Endothelial cell of umbilical vein (primary cell): Measurements from ENCODE around the gene GSTO2. TPM values are rescaled to one million over a fixed set of nuclear protein-coding genes. Genes with fewer than 3 reads are reported as not detected.

Experiments
- BruUV-seq: library from RNA; stranded (reverse); fragments of 400-500 nt; replicated peaks from 2 replicates; lab custom pipeline; 2021; lab: Mats Ljungman, UMichigan
- CTCF ChIA-PET: fragments of 300-600, 350-600 bp; sonication (Branson Sonifier 250); formaldehyde crosslinking; loops from one replicate; lab custom pipeline; 2021; ENCODE audit warnings: antibody characterized with exemption, inconsistent platforms; lab: Charles Lee
- POLR2A ChIA-PET: fragments of 300-600, 350-600 bp; sonication (Branson Sonifier 250); formaldehyde crosslinking; loops from one replicate; lab custom pipeline; 2021; ENCODE audit warnings: antibody characterized with exemption, inconsistent platforms; lab: Charles Lee
- DNase-seq: peaks from one replicate; pipeline ENCODE4 v3.0.0-alpha.2; 2011; ENCODE audit warnings: low read depth, low spot score
- FAIRE-seq: peaks from 2 replicates; lab custom pipeline; 2011; peaks lifted over from hg19 to GRCh38; lab: Jason Lieb, UNC
- H2AFZ ChIP-seq: 2 replicates; pipeline ENCODE4 v1.6.0; 2012; ENCODE audit warnings: low read depth, low read length, control low read depth, inconsistent platforms
- H3K27ac ChIP-seq: 2 replicates; pipeline ENCODE4 v1.5.1; 2011; ENCODE audit warnings: low read depth, mild to moderate bottlenecking, control low read depth, low read length, moderate library complexity; ENCODE audit not compliant: insufficient read depth
- H3K27me3 ChIP-seq, 2 experiments: 2 replicates each; pipeline versions ENCODE4 v1.6.0 to v1.6.1; 2011; ENCODE audit warnings: low read length in 2 of 2, mixed read lengths in 1 of 2; ENCODE audit not compliant: control insufficient read depth in 2 of 2, insufficient read depth in 2 of 2
- H3K36me3 ChIP-seq, 2 experiments: 2 replicates in 1 of 2; 3 replicates in 1 of 2; pipeline ENCODE4 v1.5.1; 2011; ENCODE audit warnings: low read length in 2 of 2, mild to moderate bottlenecking in 1 of 2, moderate library complexity in 1 of 2; ENCODE audit not compliant: control insufficient read depth in 2 of 2, insufficient read depth in 2 of 2; ENCODE audit errors: extremely low read depth in 1 of 2
- H3K4me1 ChIP-seq: 3 replicates; pipeline ENCODE4 v1.5.1; 2011; ENCODE audit warnings: mild to moderate bottlenecking, low read length; ENCODE audit not compliant: control insufficient read depth, insufficient read depth; ENCODE audit errors: extremely low read depth
- H3K4me2 ChIP-seq: 2 replicates; pipeline ENCODE4 v1.6.1; 2011; ENCODE audit warnings: low read length, control low read depth, mixed read lengths; ENCODE audit not compliant: insufficient read depth
- H3K4me3 ChIP-seq, 3 experiments: fragments of 200-600 bp in 1 of 3; sonication (generic), shearing (Covaris generic) in 1 of 3; replicated peaks in 1 of 3; 2 replicates each; pipeline ENCODE4 v1.5.1; 2011 to 2016; ENCODE audit warnings: control low read depth in 3 of 3, low read length in 3 of 3, mild to moderate bottlenecking in 2 of 3, inconsistent platforms in 1 of 3, low read depth in 1 of 3, moderate library complexity in 1 of 3; ENCODE audit not compliant: insufficient read depth in 1 of 3
- H3K79me2 ChIP-seq: 2 replicates; pipeline ENCODE4 v1.6.0; 2012; ENCODE audit warnings: low read length, inconsistent platforms; ENCODE audit not compliant: control insufficient read depth, insufficient read depth
- H3K9ac ChIP-seq: replicated peaks from 2 replicates; pipeline ENCODE3; 2011; ENCODE audit warnings: low read length, control low read depth; ENCODE audit not compliant: insufficient read depth; ENCODE audit errors: extremely low read depth
- H3K9me1 ChIP-seq: replicated peaks from 3 replicates; pipeline ENCODE4 v1.6.0; 2011; ENCODE audit warnings: mild to moderate bottlenecking, low read length; ENCODE audit not compliant: control insufficient read depth, insufficient read depth; ENCODE audit errors: extremely low read depth
- H3K9me3 ChIP-seq: replicated peaks from 2 replicates; pipeline ENCODE4 v1.5.1; 2012; ENCODE audit warnings: low read length, inconsistent platforms; ENCODE audit not compliant: control insufficient read depth, insufficient read depth
- H4K20me1 ChIP-seq: replicated peaks from 2 replicates; pipeline ENCODE3; 2011; ENCODE audit warnings: mild to moderate bottlenecking, low read length; ENCODE audit not compliant: control insufficient read depth, insufficient read depth; ENCODE audit errors: extremely low read depth
- JUN ChIP-seq: IDR thresholded peaks from 2 replicates; pipeline ENCODE4 v1.6.1; 2011; ENCODE audit warnings: borderline replicate concordance, low read depth; ENCODE audit not compliant: insufficient read length, insufficient read depth
- dilution Hi-C: fragments of 300-500 bp; cut with MboI; formaldehyde crosslinking; loops from one replicate; pipeline ENCODE4 v1.15.0; 2019; ENCODE audit warnings: low sequenced_read_pairs; ENCODE audit not compliant: extremely low pct_ligation_motif_present
- intact Hi-C: fragments of 100-400 bp; cut with micrococcal nuclease; formaldehyde crosslinking; loops from one replicate; pipeline ENCODE4 v1.10.0; 2022
- polyA plus RNA-seq, 4 experiments: library from polyadenylated mRNA; depleted of rRNA in 3 of 4; stranded (reverse) in 3 of 4; unstranded in 1 of 4; fragments of >200 nt; gene quantifications; 2 replicates each; pipeline versions ENCODE4 v1.2.1 to v1.2.3, GENCODE V29; 2011 to 2012; ENCODE audit warnings: missing spikeins in 1 of 4
- total RNA-seq: library from RNA; stranded (reverse); gene quantifications from 2 replicates; pipeline ENCODE4 v1.2.3, GENCODE V29; 2021
- TF ChIP-seq, protein P1 (sequence below), 2 donors: IDR thresholded peaks; 1 replicate in 1 of 2; 2 replicates in 1 of 2; pipeline ENCODE4 v1.5.1; 2011; ENCODE audit warnings: low read length in 2 of 2, mild to moderate bottlenecking in 2 of 2, moderate library complexity in 2 of 2, control low read depth in 1 of 2, inconsistent platforms in 1 of 2, low read depth in 1 of 2; ENCODE audit not compliant: insufficient read depth in 1 of 2; ENCODE audit errors: extremely low read depth in 1 of 2

The GSTO2 gene
- total and polyA plus RNA-seq, 2 donors (not counting 3 experiments of a cell fraction or from before 2014, with no cell fraction given), result 0.84 to 1.4 TPM

GRCh38 chr10:104297697-104298660, 29.0 kb downstream of the GSTO2 start:
- Histone ChIP-seq H3K79me2 (no peaks in the 10 kb centered on the region), H3K4me3 (no peak overlapping the region), H3K9me1 (no peaks in the 10 kb centered on the region), H2AFZ (no peak overlapping the region), H3K4me2 (no peak overlapping the region), H3K9me3 (no peaks in the 10 kb centered on the region), H3K36me3 (no peaks in the 10 kb centered on the region), H4K20me1 (no peaks in the 10 kb centered on the region), H3K9ac (no peak overlapping the region), H3K27ac (no peak overlapping the region), H3K4me1 (peaks cover 40% of the 10 kb centered on the region), H3K27me3 (no peaks in the 10 kb centered on the region)
- BruUV-seq, result no TSS peak
- ChIA-PET CTCF (interaction anchor here (1.1 to 8.8 kb wide), 10 partner anchors 7 to 410 kb away, joined by 3 to 136 read pairs (median 11); partner anchors contain the start of genes CFAP58 and ITPRIP), POLR2A (no interaction called here)
- dilution Hi-C loops, result no loop called here
- DNase-seq, result no peak
- FAIRE-seq, result no peak
- intact Hi-C loops, result no loop called here
- TF ChIP-seq JUN, result no peak
- TF ChIP-seq, protein P1, sequence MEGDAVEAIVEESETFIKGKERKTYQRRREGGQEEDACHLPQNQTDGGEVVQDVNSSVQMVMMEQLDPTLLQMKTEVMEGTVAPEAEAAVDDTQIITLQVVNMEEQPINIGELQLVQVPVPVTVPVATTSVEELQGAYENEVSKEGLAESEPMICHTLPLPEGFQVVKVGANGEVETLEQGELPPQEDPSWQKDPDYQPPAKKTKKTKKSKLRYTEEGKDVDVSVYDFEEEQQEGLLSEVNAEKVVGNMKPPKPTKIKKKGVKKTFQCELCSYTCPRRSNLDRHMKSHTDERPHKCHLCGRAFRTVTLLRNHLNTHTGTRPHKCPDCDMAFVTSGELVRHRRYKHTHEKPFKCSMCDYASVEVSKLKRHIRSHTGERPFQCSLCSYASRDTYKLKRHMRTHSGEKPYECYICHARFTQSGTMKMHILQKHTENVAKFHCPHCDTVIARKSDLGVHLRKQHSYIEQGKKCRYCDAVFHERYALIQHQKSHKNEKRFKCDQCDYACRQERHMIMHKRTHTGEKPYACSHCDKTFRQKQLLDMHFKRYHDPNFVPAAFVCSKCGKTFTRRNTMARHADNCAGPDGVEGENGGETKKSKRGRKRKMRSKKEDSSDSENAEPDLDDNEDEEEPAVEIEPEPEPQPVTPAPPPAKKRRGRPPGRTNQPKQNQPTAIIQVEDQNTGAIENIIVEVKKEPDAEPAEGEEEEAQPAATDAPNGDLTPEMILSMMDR (IDR thresholded peaks at IDR 0.05; ENCODE audit: extremely low read depth in 1 of 2, insufficient read depth in 1 of 2, low read depth in 1 of 2, low read length in 2 of 2), result peak; percentile 57 to 61
